Smooth muscle cell (in vitro differentiated cells): ENCODE results near the gene AP5Z1. TPM values are rescaled to one million over a fixed set of nuclear protein-coding genes. Genes with fewer than 3 reads are reported as not detected.

ENCODE experiments used
- DNase-seq: peaks from one replicate; lab custom pipeline; 2025; ENCODE audit not compliant: unreplicated experiment; lab: John Stamatoyannopoulos, UW
- H2AFZ ChIP-seq: fragments of 200-600 bp; sonication (generic); 2 replicates; pipeline ENCODE4 v1.6.0; 2016; ENCODE audit warnings: antibody characterized with exemption, low read depth, mild to moderate bottlenecking
- H3F3A ChIP-seq: fragments of 200-600 bp; sonication (generic); 2 replicates; pipeline ENCODE4 v1.6.0; 2017; ENCODE audit warnings: antibody characterized with exemption, low read depth
- H3K27ac ChIP-seq: fragments of 200-600 bp; sonication (generic); 2 replicates; pipeline ENCODE4 v1.5.1; 2016; ENCODE audit warnings: low read depth, mild to moderate bottlenecking
- H3K27me3 ChIP-seq: fragments of 200-600 bp; sonication (generic); 2 replicates; pipeline ENCODE4 v1.6.1; 2016; ENCODE audit warnings: low read depth, mild to moderate bottlenecking
- H3K36me3 ChIP-seq: fragments of 200-600 bp; sonication (generic); 2 replicates; pipeline ENCODE4 v1.5.1; 2016; ENCODE audit warnings: low read depth
- H3K4me1 ChIP-seq: fragments of 200-600 bp; sonication (generic); 2 replicates; pipeline ENCODE4 v1.5.1; 2016; ENCODE audit warnings: low read depth
- H3K4me2 ChIP-seq: fragments of 200-600 bp; sonication (generic); 2 replicates; pipeline ENCODE4 v1.6.0; 2016; ENCODE audit warnings: mild to moderate bottlenecking
- H3K4me3 ChIP-seq: fragments of 200-600 bp; sonication (generic); 2 replicates; pipeline ENCODE4 v1.5.1; 2016; ENCODE audit warnings: mild to moderate bottlenecking
- H3K79me2 ChIP-seq: fragments of 200-600 bp; sonication (generic); 2 replicates; pipeline ENCODE4 v1.6.0; 2016; ENCODE audit warnings: low read depth, mild to moderate bottlenecking
- H3K9ac ChIP-seq: fragments of 200-600 bp; sonication (generic); 2 replicates; pipeline ENCODE4 v1.6.0; 2016; ENCODE audit warnings: low read depth
- H3K9me3 ChIP-seq: fragments of 200-600 bp; sonication (generic); replicated peaks from 2 replicates; pipeline ENCODE4 v1.5.1; 2016; ENCODE audit warnings: low read depth
- H4K20me1 ChIP-seq: fragments of 200-600 bp; sonication (generic); 2 replicates; pipeline ENCODE4 v1.6.0; 2016; ENCODE audit warnings: low read depth
- WGBS: methylation state at CpG from one replicate; pipeline ENCODE4 v1.1.7; 2016; ENCODE audit warnings: low lambda C conversion rate; 5-methylcytosine and 5-hydroxymethylcytosine counted together
- polyA plus RNA-seq: library from polyadenylated mRNA; unstranded; fragments of >200 nt; fragmentation: Nextera tagmentation; extraction: Ambion mirVana; gene quantifications from 2 replicates; pipeline ENCODE4 v1.2.1, GENCODE V29; 2016
- total RNA-seq: library from RNA; depleted of rRNA; stranded (reverse); fragments of >200 nt; gene quantifications from 2 replicates; pipeline ENCODE4 v1.2.3, GENCODE V29; 2014
- TF ChIP-seq, protein P1 (sequence below): fragments of 200-600 bp; sonication (generic); IDR thresholded peaks from 2 replicates; pipeline ENCODE4 v1.5.1; 2017; ENCODE audit warnings: borderline replicate concordance, mild to moderate bottlenecking, antibody characterized with exemption; ENCODE audit not compliant: insufficient read depth, poor library complexity, severe bottlenecking

Gene AP5Z1
- total and polyA plus RNA-seq, 2 experiments from 2014 or later, result 16.6 to 37.6 TPM

DNA sequence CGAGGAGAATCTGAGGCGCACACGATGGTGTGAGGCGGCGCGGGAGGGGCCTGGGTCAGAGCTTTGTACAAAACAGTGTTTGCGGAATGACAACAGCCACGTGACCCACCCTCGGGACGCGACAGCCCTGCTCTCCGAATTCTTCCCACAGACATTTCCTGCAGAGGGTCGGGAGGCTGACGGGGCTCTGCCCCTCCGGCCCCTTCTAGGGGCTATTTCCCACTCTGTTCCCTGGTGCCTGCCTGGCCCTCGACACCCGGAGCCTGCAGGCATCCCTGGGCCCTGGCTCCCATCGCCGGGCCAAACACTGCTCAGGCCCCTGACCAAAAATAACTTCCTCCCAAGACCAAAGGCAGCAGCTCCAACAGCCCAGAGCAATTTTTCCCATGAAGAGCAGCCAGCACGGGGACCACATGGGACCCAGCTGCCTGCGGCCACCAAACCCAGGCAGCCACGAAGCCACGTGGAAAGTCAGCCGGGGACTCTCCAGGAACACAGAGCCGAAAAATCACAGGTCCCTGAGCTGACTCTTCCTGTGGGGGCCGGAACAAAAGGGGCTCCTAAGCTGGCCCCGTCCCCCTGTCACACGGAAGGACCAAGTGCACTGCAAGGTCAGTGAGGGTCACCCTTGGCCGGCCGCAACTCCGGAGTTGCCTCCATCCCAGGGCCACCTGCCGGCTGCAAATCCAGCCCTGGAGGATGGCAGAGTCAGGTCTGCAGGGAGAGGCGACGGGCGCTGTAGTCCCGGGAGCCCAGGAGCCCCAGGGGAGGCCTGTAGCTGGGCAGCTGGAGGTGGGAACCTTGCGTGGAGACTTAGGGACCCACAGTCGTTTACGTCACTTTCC lies 44.4 kb downstream of the AP5Z1 start:
- no peaks in the 10 kb centered on the region for H3K36me3 ChIP-seq
- DNase-seq, result no peak
- no peaks in the 10 kb centered on the region for H3K9me3 ChIP-seq
- H3K4me2 ChIP-seq, result no peak overlapping the region
- H3K27ac ChIP-seq, result no peak overlapping the region
- H3K9ac ChIP-seq, result no peak overlapping the region
- H2AFZ ChIP-seq, result no peak overlapping the region
- no peaks in the 10 kb centered on the region for H3K27me3 ChIP-seq
- no peaks in the 10 kb centered on the region for H3F3A ChIP-seq
- WGBS, result 95% methylated on average over 38 of the region's 39 CpGs
- H3K79me2 ChIP-seq, result no peaks in the 10 kb centered on the region
- H4K20me1 ChIP-seq, result no peaks in the 10 kb centered on the region
- TF ChIP-seq, protein P1, sequence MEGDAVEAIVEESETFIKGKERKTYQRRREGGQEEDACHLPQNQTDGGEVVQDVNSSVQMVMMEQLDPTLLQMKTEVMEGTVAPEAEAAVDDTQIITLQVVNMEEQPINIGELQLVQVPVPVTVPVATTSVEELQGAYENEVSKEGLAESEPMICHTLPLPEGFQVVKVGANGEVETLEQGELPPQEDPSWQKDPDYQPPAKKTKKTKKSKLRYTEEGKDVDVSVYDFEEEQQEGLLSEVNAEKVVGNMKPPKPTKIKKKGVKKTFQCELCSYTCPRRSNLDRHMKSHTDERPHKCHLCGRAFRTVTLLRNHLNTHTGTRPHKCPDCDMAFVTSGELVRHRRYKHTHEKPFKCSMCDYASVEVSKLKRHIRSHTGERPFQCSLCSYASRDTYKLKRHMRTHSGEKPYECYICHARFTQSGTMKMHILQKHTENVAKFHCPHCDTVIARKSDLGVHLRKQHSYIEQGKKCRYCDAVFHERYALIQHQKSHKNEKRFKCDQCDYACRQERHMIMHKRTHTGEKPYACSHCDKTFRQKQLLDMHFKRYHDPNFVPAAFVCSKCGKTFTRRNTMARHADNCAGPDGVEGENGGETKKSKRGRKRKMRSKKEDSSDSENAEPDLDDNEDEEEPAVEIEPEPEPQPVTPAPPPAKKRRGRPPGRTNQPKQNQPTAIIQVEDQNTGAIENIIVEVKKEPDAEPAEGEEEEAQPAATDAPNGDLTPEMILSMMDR, result no peak
- no peak overlapping the region for H3K4me3 ChIP-seq
- H3K4me1 ChIP-seq, result no peaks in the 10 kb centered on the region

DNA sequence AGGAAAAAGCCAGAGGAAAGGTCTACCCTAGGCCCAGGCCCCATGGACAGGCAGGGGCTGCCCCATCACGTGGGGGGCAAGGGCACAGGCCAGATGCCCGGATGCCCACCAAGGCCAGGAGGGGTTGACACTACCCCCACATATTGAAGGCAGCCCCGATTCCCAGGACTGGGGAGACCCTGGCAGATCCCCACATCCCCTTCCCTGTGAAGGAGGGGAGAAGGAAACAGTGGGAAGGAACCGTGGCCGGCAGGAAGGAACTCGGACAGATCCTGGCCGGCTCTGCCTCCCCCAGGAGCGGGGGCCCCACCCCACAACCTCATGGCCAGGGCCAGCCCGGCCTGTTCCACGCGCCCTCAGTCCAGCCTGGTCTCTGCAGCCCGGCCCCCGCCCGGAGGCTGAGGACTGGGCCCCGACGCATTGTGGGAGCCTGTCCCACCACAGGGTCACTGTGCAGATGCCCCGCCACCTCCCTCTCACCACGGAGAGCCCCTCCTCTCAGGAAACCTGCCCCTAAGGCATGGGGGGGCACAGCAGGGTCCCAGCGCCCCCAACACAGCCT lies 45.1 kb downstream of the AP5Z1 start:
- Histone ChIP-seq H3K9me3 (no peaks in the 10 kb centered on the region), H3K4me2 (no peak overlapping the region)

DNA sequence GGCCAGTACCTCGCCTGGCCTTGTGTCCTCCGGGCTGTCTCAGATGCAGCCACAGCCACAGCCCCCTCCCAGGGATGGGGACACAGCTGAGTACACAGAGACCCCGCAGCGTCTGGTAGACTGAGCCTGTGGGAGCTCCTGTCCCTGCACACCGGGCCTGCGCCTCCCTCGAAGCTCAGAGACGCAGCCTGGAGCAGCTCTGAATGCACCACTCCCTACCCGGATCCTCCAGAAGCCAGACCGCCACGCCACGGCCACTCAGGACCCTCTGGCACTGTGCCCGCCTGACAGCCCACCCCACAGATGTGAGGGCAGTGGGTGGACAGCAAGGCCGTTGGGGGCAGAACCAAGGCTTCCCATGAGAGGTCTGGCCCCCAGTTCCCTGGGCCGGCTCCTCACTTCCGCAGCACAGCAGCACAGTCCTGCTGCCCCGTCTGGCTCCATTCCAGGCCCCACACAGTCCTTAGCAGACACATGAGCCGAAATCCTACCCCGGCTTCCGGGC lies 45.6 kb downstream of the AP5Z1 start:
- Histone ChIP-seq H4K20me1 (no peaks in the 10 kb centered on the region), H3K27ac (no peak overlapping the region), H3K4me3 (no peak overlapping the region), H3K9ac (no peak overlapping the region), H3K27me3 (no peaks in the 10 kb centered on the region), H2AFZ (no peak overlapping the region), H3K36me3 (no peaks in the 10 kb centered on the region), H3K9me3 (no peaks in the 10 kb centered on the region), H3F3A (no peaks in the 10 kb centered on the region), H3K4me2 (no peak overlapping the region), H3K4me1 (no peaks in the 10 kb centered on the region), H3K79me2 (no peaks in the 10 kb centered on the region)
- TF ChIP-seq, protein P1, result no peak
- DNase-seq, result no peak
- 94% methylated on average over 17 of the region's 20 CpGs for WGBS

More for the DNA sequence above, 45.1 kb downstream of the AP5Z1 start:
- H3K9ac ChIP-seq, result no peak overlapping the region
- H3K4me3 ChIP-seq, result no peak overlapping the region
- H3K27ac ChIP-seq, result no peak overlapping the region
- H3K79me2 ChIP-seq, result no peaks in the 10 kb centered on the region
- no peaks in the 10 kb centered on the region for H3K36me3 ChIP-seq
- no peaks in the 10 kb centered on the region for H3K27me3 ChIP-seq
- H4K20me1 ChIP-seq, result no peaks in the 10 kb centered on the region
- no peaks in the 10 kb centered on the region for H3K4me1 ChIP-seq
- H2AFZ ChIP-seq, result no peak overlapping the region
- WGBS, result 95% methylated on average over 13 of the region's 19 CpGs
- no peak for DNase-seq
- no peaks in the 10 kb centered on the region for H3F3A ChIP-seq
- TF ChIP-seq, protein P1, result no peak
